HCT116 (cell line): ENCODE results near the gene PICALM.

ENCODE experiments used
- CEBPB ChIP-seq: IDR thresholded peaks from 2 replicates; pipeline ENCODE4 v1.6.1; 2012; ENCODE audit warnings: low read depth
- CTCF ChIP-seq, 3 experiments: fragments of 200-600 bp in 1 of 3; sonication (generic) in 1 of 3; IDR thresholded peaks in 2 of 3; conservative IDR thresholded peaks in 1 of 3; 2 replicates each; pipeline ENCODE4 v1.5.1; 2012 to 2017; ENCODE audit warnings: low read depth in 2 of 3, low read length in 2 of 3, antibody characterized with exemption in 1 of 3, borderline replicate concordance in 1 of 3, control low read depth in 1 of 3, mild to moderate bottlenecking in 1 of 3, mixed read lengths in 1 of 3, mixed run types in 1 of 3, moderate library complexity in 1 of 3; ENCODE audit not compliant: insufficient read depth in 1 of 3
- EGR1 ChIP-seq: IDR thresholded peaks from 2 replicates; pipeline ENCODE4 v1.6.1; 2012; ENCODE audit warnings: low read depth
- EZH2 ChIP-seq: fragments of 200-600 bp; sonication (generic); IDR thresholded peaks from 2 replicates; pipeline ENCODE4 v1.6.1; 2017; ENCODE audit warnings: antibody characterized with exemption, mixed run types
- EZH2phosphoT487 ChIP-seq: fragments of 200-600 bp; IDR thresholded peaks from 2 replicates; pipeline ENCODE4 v1.6.1; 2018; ENCODE audit warnings: antibody characterized with exemption, borderline replicate concordance
- JUND ChIP-seq: IDR thresholded peaks from 2 replicates; pipeline ENCODE4 v1.6.1; 2012
- MAX ChIP-seq: IDR thresholded peaks from 2 replicates; pipeline ENCODE4 v1.6.1; 2012
- POLR2A ChIP-seq: IDR thresholded peaks from 2 replicates; pipeline ENCODE4 v1.7.0; 2011; ENCODE audit warnings: borderline replicate concordance; ENCODE audit not compliant: insufficient read depth, insufficient read length; ENCODE audit errors: extremely low read depth
- RAD21 ChIP-seq: IDR thresholded peaks from 2 replicates; pipeline ENCODE4 v1.6.1; 2012; ENCODE audit warnings: low read depth, mild to moderate bottlenecking
- REST ChIP-seq: IDR thresholded peaks from 2 replicates; pipeline ENCODE4 v1.6.1; 2012; ENCODE audit warnings: low read depth
- SRF ChIP-seq: IDR thresholded peaks from 2 replicates; pipeline ENCODE4 v1.6.1; 2012; ENCODE audit warnings: low read depth
- YY1 ChIP-seq: IDR thresholded peaks from 2 replicates; pipeline ENCODE4 v1.6.1; 2011; ENCODE audit warnings: low read length, low read depth, moderate library complexity, mild to moderate bottlenecking; ENCODE audit not compliant: insufficient replicate concordance; ENCODE audit errors: extremely low read depth
- ZNF274 ChIP-seq: fragments of 200-500 bp; sonication (Bioruptor generic); IDR thresholded peaks from 2 replicates; pipeline ENCODE4 v1.6.1; 2014; ENCODE audit warnings: mild to moderate bottlenecking, low read depth, low read length, inconsistent platforms

GRCh38 chr11:86035920-86036319, 33.0 kb downstream of the PICALM start:
- no peak for TF ChIP-seq POLR2A
- no peak for TF ChIP-seq EZH2phosphoT487
- no peak for TF ChIP-seq CTCF (IDR thresholded peaks at IDR 0.05 in 2 of 3, conservative IDR thresholded peaks at IDR 0.05 in 1 of 3; ENCODE audit: borderline replicate concordance in 1 of 3, insufficient read depth in 1 of 3, low read depth in 2 of 3, low read length in 2 of 3)
- no peak for TF ChIP-seq SRF
- TF ChIP-seq EGR1: no peak
- TF ChIP-seq EZH2: no peak
- no peak for TF ChIP-seq JUND
- TF ChIP-seq MAX: no peak
- no peak for TF ChIP-seq REST
- no peak for TF ChIP-seq RAD21
- no peak for TF ChIP-seq CEBPB
- TF ChIP-seq ZNF274: no peak
- TF ChIP-seq YY1: no peak
